ENCODE results near the gene UMAD1.

DNA sequence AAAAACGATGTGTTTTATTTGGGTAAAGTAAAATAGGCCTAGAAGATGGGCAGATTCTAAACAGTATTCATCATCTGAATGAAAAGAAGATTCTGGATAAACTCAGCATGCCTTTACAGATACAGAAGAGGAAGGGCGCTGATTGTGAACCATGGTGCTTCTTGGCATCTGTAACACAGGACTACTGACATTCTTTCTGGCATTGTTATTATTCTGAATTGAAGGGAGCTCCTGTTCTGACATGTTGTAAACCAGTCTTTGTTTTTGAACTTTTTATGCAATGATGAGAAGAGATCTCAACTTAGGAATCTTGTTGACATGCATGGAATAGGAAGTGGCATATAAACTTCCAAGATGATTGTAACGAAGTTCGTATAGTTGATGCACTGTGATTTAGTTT lies 64.3 kb downstream of the UMAD1 start:
- TF ChIP-seq, protein P1, sequence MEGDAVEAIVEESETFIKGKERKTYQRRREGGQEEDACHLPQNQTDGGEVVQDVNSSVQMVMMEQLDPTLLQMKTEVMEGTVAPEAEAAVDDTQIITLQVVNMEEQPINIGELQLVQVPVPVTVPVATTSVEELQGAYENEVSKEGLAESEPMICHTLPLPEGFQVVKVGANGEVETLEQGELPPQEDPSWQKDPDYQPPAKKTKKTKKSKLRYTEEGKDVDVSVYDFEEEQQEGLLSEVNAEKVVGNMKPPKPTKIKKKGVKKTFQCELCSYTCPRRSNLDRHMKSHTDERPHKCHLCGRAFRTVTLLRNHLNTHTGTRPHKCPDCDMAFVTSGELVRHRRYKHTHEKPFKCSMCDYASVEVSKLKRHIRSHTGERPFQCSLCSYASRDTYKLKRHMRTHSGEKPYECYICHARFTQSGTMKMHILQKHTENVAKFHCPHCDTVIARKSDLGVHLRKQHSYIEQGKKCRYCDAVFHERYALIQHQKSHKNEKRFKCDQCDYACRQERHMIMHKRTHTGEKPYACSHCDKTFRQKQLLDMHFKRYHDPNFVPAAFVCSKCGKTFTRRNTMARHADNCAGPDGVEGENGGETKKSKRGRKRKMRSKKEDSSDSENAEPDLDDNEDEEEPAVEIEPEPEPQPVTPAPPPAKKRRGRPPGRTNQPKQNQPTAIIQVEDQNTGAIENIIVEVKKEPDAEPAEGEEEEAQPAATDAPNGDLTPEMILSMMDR (IDR thresholded peaks at IDR 0.05) = no peak
- no peak for TF ChIP-seq POLR2A (IDR thresholded peaks at IDR 0.05)

Measured in Peyer's patch (tissue), 4 donors.